ENCODE measurements around the gene HEATR5B. TPM values are rescaled to one million over a fixed set of nuclear protein-coding genes. Genes with fewer than 3 reads are reported as not detected.

HEATR5B gene
- total RNA-seq, 4 donors from 2014 or later = 32.2 to 48.7 (median 39.4) TPM

GRCh38 chr2:37111958-37112357 lies 27.8 kb upstream of the HEATR5B start:
- H3K27ac ChIP-seq = no peak overlapping the region

DNA sequence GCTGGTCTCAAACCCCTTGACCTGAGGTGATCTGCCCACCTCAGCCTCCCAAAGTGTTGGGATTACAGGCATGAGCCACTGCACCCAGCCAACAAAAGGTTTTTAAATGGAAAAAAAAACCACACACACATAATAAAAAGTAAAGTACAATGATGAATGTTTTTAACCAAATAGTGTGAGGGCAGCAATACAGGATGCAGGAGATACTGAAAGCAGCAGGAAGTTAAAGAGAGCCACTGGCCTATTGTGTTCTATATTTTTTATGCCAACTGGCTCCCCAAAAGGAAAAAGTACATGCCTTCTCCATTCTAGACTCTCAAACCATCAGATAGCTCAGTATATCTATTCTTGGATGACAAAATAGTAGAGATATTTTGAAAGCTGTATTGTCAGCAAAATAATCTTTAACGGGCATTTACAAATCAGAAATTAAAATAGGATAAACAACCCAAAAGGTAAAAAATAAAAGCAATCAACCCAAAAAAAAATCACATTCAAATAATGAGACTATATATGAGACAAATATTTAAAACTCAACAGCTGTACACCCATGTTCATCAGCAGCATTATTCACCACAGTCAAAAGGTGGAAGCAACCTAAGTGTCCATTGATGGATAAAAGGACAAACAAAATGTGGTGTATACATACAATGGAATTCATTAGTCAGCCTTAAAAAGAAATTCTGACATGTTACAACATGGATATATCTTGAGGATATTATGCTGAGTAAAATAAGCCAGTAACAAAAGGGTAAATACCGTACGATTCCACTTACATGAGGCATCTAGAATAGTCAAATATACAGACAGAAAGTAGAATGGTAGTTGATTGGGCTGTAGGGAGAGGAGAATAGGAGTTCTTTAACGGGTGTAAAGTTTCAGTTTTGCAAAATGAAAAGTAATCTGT lies 26.4 kb upstream of the HEATR5B start:
- H3K27me3 ChIP-seq = no peaks in the 10 kb centered on the region
- no peak overlapping the region for H3K4me3 ChIP-seq
- H3K4me1 ChIP-seq = no peaks in the 10 kb centered on the region
- H3K9me3 ChIP-seq = no peaks in the 10 kb centered on the region
- H3K27ac ChIP-seq = no peak overlapping the region
- TF ChIP-seq CTCF (IDR thresholded peaks at IDR 0.05) = no peak
- no peak for TF ChIP-seq POLR2A (IDR thresholded peaks at IDR 0.05)
- peaks cover 0 to 54% (median 6%) of the 10 kb centered on the region in 3 donors for H3K36me3 ChIP-seq
- no peak for DNase-seq

More at GRCh38 chr2:37111958-37112357, 27.8 kb upstream of the HEATR5B start:
- DNase-seq = no peak
- H3K4me1 ChIP-seq = no peaks in the 10 kb centered on the region
- H3K9me3 ChIP-seq = no peaks in the 10 kb centered on the region
- H3K27me3 ChIP-seq = no peaks in the 10 kb centered on the region
- no peak overlapping the region for H3K4me3 ChIP-seq
- TF ChIP-seq CTCF (IDR thresholded peaks at IDR 0.05) = no peak
- TF ChIP-seq POLR2A (IDR thresholded peaks at IDR 0.05) = no peak
- H3K36me3 ChIP-seq = peaks cover 0 to 54% (median 6%) of the 10 kb centered on the region in 3 donors

DNA sequence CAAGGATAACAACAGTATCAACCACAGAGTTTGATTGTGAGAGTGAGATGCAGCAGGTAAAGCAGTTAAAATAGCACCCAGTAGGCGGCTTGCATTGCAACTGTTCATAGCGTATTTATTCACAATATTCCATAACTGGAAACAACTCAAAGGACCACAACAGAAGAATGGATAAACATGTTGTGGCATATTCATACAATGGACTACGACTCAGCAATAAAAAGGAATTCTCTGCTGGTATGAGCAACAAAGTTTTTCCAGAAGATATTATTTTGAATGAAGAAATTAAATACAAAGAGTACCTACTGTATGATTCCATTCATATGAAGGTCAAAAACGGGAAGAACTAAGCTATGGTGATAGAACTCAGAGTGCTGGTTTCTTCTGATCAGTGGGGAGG lies 25.4 kb upstream of the HEATR5B start:
- no peaks in the 10 kb centered on the region for H3K27me3 ChIP-seq
- H3K9me3 ChIP-seq = no peaks in the 10 kb centered on the region
- DNase-seq = no peak
- H3K27ac ChIP-seq = no peak overlapping the region
- no peak overlapping the region for H3K4me3 ChIP-seq
- peaks cover 0 to 64% (median 6%) of the 10 kb centered on the region in 3 donors for H3K36me3 ChIP-seq
- H3K4me1 ChIP-seq = no peaks in the 10 kb centered on the region
- TF ChIP-seq CTCF (IDR thresholded peaks at IDR 0.05) = no peak
- TF ChIP-seq POLR2A (IDR thresholded peaks at IDR 0.05) = no peak

- H3K9me3 ChIP-seq = no peaks in the 10 kb centered on the region
Observed at GRCh38 chr2:37105150-37105549, 21.0 kb upstream of the HEATR5B start.

DNA sequence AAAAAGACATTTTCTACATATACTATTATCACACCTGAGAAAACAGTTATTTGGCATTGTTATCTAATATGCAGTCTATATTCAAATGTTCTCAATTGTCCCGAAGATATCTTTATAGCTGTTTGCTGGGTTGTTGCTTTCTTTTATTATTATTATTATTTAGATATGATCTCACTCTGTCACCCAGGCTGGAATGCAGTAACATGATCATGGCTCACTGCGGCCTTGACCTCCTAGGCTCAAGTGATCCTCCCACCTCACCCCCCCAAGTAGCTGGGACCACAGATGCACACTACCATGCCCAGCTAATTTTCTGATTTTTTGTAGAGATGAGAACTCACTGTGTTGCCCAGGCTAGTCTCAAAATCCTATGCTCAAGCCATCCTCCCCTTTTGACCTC lies 20.0 kb upstream of the HEATR5B start:
- Histone ChIP-seq H3K9me3 (no peaks in the 10 kb centered on the region), H3K27ac (no peak overlapping the region), H3K27me3 (no peaks in the 10 kb centered on the region), H3K36me3 (peaks cover 0 to 91% (median 6%) of the 10 kb centered on the region in 3 donors), H3K4me1 (no peaks in the 10 kb centered on the region), H3K4me3 (no peak overlapping the region)
- no peak for TF ChIP-seq CTCF (IDR thresholded peaks at IDR 0.05)
- no peak for TF ChIP-seq POLR2A (IDR thresholded peaks at IDR 0.05)
- DNase-seq = no peak

More at GRCh38 chr2:37105150-37105549, 21.0 kb upstream of the HEATR5B start:
- H3K36me3 ChIP-seq = peaks cover 0 to 81% (median 6%) of the 10 kb centered on the region in 3 donors
- H3K4me3 ChIP-seq = no peak overlapping the region
- no peaks in the 10 kb centered on the region for H3K27me3 ChIP-seq
- no peak overlapping the region for H3K27ac ChIP-seq
- DNase-seq = no peak
- TF ChIP-seq POLR2A (IDR thresholded peaks at IDR 0.05) (no peak), CTCF (IDR thresholded peaks at IDR 0.05) (no peak)
- H3K4me1 ChIP-seq = no peaks in the 10 kb centered on the region
